ENCODE measurements around the gene SLC2A8. TPM values are rescaled to one million over a fixed set of nuclear protein-coding genes. Genes with fewer than 3 reads are reported as not detected.

Gene SLC2A8
- total RNA-seq, 1 experiment from 2014 or later = 144 TPM

DNA sequence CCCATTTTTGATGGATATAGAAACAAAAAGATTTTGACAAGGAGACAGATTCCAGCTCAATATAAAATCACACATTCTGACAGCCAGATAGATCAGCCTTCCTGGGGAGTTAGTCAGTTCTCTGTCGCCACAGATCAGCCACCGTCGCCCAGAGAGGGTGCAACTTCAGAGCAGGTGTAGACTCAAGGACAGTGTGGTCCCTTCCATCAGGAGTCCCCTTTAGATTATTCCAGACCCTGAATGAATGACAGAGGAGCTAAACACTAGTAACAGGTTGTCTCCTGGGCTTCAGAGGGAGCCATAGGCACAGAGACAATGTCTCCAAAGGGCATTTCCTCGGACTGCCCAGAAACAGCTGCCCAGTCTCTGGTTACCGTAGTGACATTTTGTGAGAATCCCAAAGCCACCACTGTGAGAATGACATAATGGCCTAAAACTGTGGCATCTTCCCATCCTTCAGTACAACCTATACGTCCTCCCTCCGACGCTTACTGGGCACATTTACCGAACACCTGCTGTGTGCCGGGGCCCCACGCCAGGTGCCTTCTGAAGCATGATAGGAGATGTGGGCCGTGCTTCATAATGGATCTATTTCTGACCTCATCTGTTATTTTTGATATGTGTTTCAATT, 47.4 kb upstream of the SLC2A8 start:
- Histone ChIP-seq H3K4me3 (ENCODE audit: low read depth, low read length) (no peak overlapping the region), H3K9me3 (no peaks in the 10 kb centered on the region), H3K4me1 (no peaks in the 10 kb centered on the region), H3K36me3 (ENCODE audit: control insufficient read depth, insufficient read depth, low read length) (no peaks in the 10 kb centered on the region), H3K27me3 (replicated peaks; ENCODE audit: control insufficient read depth, insufficient read depth, low read length) (no peaks in the 10 kb centered on the region)
- Mint-ChIP-seq H3K36me3 (ENCODE audit: insufficient read depth, unreplicated experiment) (no peaks in the 10 kb centered on the region), H3K27me3 (ENCODE audit: insufficient read depth, unreplicated experiment) (no peaks in the 10 kb centered on the region), H3K4me1 (ENCODE audit: low read depth, unreplicated experiment) (peaks cover 6% of the 10 kb centered on the region), H3K9me3 (ENCODE audit: unreplicated experiment) (no peaks in the 10 kb centered on the region), H3K27ac (ENCODE audit: unreplicated experiment) (no peak overlapping the region), H3K4me3 (ENCODE audit: unreplicated experiment) (no peak overlapping the region)
- intact Hi-C loops (cut with micrococcal nuclease; ENCODE audit: unreplicated experiment) = no loop called here
- no peak for TF ChIP-seq CTCF (IDR thresholded peaks at IDR 0.05; ENCODE audit: insufficient read depth in 1 of 2, low read depth in 1 of 2, low read length in 1 of 2, severe bottlenecking in 1 of 2, unreplicated experiment in 1 of 2)
- no peak for DNase-seq
- ChIA-PET CTCF (no interaction called here), POLR2A (no interaction called here)
- no TSS peak for BruUV-seq (replicated peaks)

- H3K4me3 ChIP-seq (ENCODE audit: low read depth, low read length) = no peak overlapping the region
- no TSS peak for BruUV-seq (replicated peaks)
- H3K27me3 ChIP-seq (replicated peaks; ENCODE audit: control insufficient read depth, insufficient read depth, low read length) = no peaks in the 10 kb centered on the region
- ChIA-PET CTCF (no interaction called here), POLR2A (no interaction called here)
- intact Hi-C loops (cut with micrococcal nuclease; ENCODE audit: unreplicated experiment) = no loop called here
- Mint-ChIP-seq H3K27me3 (ENCODE audit: insufficient read depth, unreplicated experiment) (no peaks in the 10 kb centered on the region), H3K27ac (ENCODE audit: unreplicated experiment) (no peak overlapping the region), H3K36me3 (ENCODE audit: insufficient read depth, unreplicated experiment) (no peaks in the 10 kb centered on the region), H3K9me3 (ENCODE audit: unreplicated experiment) (no peaks in the 10 kb centered on the region), H3K4me3 (ENCODE audit: unreplicated experiment) (no peak overlapping the region), H3K4me1 (ENCODE audit: low read depth, unreplicated experiment) (peaks cover 16% of the 10 kb centered on the region)
- H3K9me3 ChIP-seq = no peaks in the 10 kb centered on the region
- H3K4me1 ChIP-seq = no peaks in the 10 kb centered on the region
- no peak for DNase-seq
- H3K36me3 ChIP-seq (ENCODE audit: control insufficient read depth, insufficient read depth, low read length) = no peaks in the 10 kb centered on the region
- no peak for TF ChIP-seq CTCF (IDR thresholded peaks at IDR 0.05; ENCODE audit: insufficient read depth in 1 of 2, low read depth in 1 of 2, low read length in 1 of 2, severe bottlenecking in 1 of 2, unreplicated experiment in 1 of 2)
Observed at GRCh38 chr9:127351182-127352166, 45.5 kb upstream of the SLC2A8 start.

GRCh38 chr9:127353882-127354281, 43.1 kb upstream of the SLC2A8 start:
- Mint-ChIP-seq H3K4me3 (ENCODE audit: unreplicated experiment) (no peak overlapping the region), H3K9me3 (ENCODE audit: unreplicated experiment) (no peaks in the 10 kb centered on the region), H3K27me3 (ENCODE audit: insufficient read depth, unreplicated experiment) (no peaks in the 10 kb centered on the region), H3K36me3 (ENCODE audit: insufficient read depth, unreplicated experiment) (no peaks in the 10 kb centered on the region), H3K27ac (ENCODE audit: unreplicated experiment) (no peak overlapping the region), H3K4me1 (ENCODE audit: low read depth, unreplicated experiment) (peaks cover 16% of the 10 kb centered on the region)
- intact Hi-C loops (cut with micrococcal nuclease; ENCODE audit: unreplicated experiment) = no loop called here
- no peak for DNase-seq
- BruUV-seq (replicated peaks) = no TSS peak
- no peaks in the 10 kb centered on the region for H3K36me3 ChIP-seq (ENCODE audit: control insufficient read depth, insufficient read depth, low read length)
- H3K9me3 ChIP-seq = no peaks in the 10 kb centered on the region
- H3K4me1 ChIP-seq = no peaks in the 10 kb centered on the region
- H3K4me3 ChIP-seq (ENCODE audit: low read depth, low read length) = no peak overlapping the region
- H3K27me3 ChIP-seq (replicated peaks; ENCODE audit: control insufficient read depth, insufficient read depth, low read length) = no peaks in the 10 kb centered on the region
- no peak for TF ChIP-seq CTCF (IDR thresholded peaks at IDR 0.05; ENCODE audit: insufficient read depth in 1 of 2, low read depth in 1 of 2, low read length in 1 of 2, severe bottlenecking in 1 of 2, unreplicated experiment in 1 of 2)
- CTCF ChIA-PET = interaction anchor here (0.6 kb wide), 1 partner anchor 43 kb away, joined by 3 read pairs; the partner anchor contains the start of gene SLC2A8
- POLR2A ChIA-PET = no interaction called here
